HUES6 (cell line): ENCODE results near the gene TBC1D23.
"Not testable (repeated sequence)": the region's sequence is repeated elsewhere in the genome, so short reads cannot be mapped to it uniquely, and the experiment has no call there.

Source experiments
- H3K27ac ChIP-seq: 2 replicates; pipeline ENCODE4 v1.7.0; 2013; ENCODE audit warnings: low read depth, mild to moderate bottlenecking, low read length, inconsistent platforms
- H3K27me3 ChIP-seq: 2 replicates; pipeline ENCODE4 v1.6.1; 2013; ENCODE audit warnings: low read length; ENCODE audit not compliant: control insufficient read depth, insufficient read depth
- H3K36me3 ChIP-seq: 2 replicates; pipeline ENCODE4 v1.6.1; 2013; ENCODE audit warnings: low read length; ENCODE audit not compliant: control insufficient read depth, insufficient read depth
- H3K4me1 ChIP-seq: 2 replicates; pipeline ENCODE4 v1.6.1; 2013; ENCODE audit warnings: low read length; ENCODE audit not compliant: control insufficient read depth, insufficient read depth
- H3K4me3 ChIP-seq: 2 replicates; pipeline ENCODE4 v1.5.1; 2013; ENCODE audit warnings: low read depth, low read length
- H3K9ac ChIP-seq: one replicate; pipeline ENCODE4 v1.6.1; 2013; ENCODE audit warnings: mild to moderate bottlenecking, low read length
- H3K9me3 ChIP-seq: 2 replicates; pipeline ENCODE4 v1.6.1; 2013; ENCODE audit warnings: low read depth, low read length; ENCODE audit not compliant: control insufficient read depth, insufficient read depth

Gene TBC1D23

GRCh38 chr3:100297784-100298183 lies 37.0 kb downstream of the TBC1D23 start:
- H3K9ac ChIP-seq: no peak overlapping the region

GRCh38 chr3:100299016-100299415 lies 38.2 kb downstream of the TBC1D23 start:
- H3K4me1 ChIP-seq: no peaks in the 10 kb centered on the region
- H3K36me3 ChIP-seq: peaks cover 86% of the 10 kb centered on the region
- H3K27me3 ChIP-seq: no peaks in the 10 kb centered on the region
- no peak overlapping the region for H3K27ac ChIP-seq
- H3K4me3 ChIP-seq: no peak overlapping the region
- no peak overlapping the region for H3K9ac ChIP-seq
- H3K9me3 ChIP-seq: no peaks in the 10 kb centered on the region

More at GRCh38 chr3:100297784-100298183, 37.0 kb downstream of the TBC1D23 start:
- Histone ChIP-seq H3K9me3 (no peaks in the 10 kb centered on the region), H3K27me3 (no peaks in the 10 kb centered on the region), H3K4me3 (no peak overlapping the region), H3K27ac (no peak overlapping the region), H3K36me3 (peaks cover 81% of the 10 kb centered on the region), H3K4me1 (no peaks in the 10 kb centered on the region)

- Histone ChIP-seq H3K36me3 (peaks cover 84% of the 10 kb centered on the region), H3K9me3 (no peaks in the 10 kb centered on the region), H3K4me1 (no peaks in the 10 kb centered on the region), H3K27ac (no peak overlapping the region), H3K9ac (no peak overlapping the region), H3K4me3 (no peak overlapping the region), H3K27me3 (no peaks in the 10 kb centered on the region)
Observed at GRCh38 chr3:100306695-100307094, 45.9 kb downstream of the TBC1D23 start.

DNA sequence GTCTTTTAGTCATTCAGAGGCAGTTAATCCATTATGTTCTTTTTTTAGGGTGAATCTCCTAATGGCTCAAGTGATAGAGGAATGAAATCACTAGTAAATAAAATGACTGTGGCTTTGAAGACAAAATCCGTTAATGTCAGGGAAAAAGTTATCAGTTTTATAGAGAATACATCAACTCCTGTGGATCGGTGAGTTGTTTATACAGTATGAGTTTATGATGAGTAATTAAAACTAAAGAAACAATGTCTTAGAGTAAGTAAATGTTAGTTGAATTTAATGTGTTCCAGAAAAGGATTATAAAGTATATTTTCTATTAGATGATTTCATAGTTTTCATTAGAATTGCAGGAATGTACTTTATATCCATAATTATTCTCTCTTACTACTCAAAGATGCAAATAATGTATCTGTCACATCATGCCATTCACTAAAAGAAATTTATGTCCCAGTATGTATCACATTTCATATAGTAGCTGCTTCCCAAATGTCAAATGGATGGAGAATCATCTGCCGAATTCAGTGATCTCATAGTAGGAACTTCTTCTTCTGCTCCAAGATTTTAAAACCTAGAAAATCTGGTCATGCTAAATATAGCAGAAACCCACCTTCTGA lies 49.7 kb downstream of the TBC1D23 start:
- Histone ChIP-seq H3K27me3 (no peaks in the 10 kb centered on the region), H3K9ac (no peak overlapping the region), H3K27ac (no peak overlapping the region), H3K9me3 (no peaks in the 10 kb centered on the region), H3K4me3 (no peak overlapping the region), H3K36me3 (peaks cover 57% of the 10 kb centered on the region), H3K4me1 (no peaks in the 10 kb centered on the region)

- no peaks in the 10 kb centered on the region for H3K9me3 ChIP-seq
- H3K27ac ChIP-seq: no peak overlapping the region
- H3K4me3 ChIP-seq: no peak overlapping the region
- H3K36me3 ChIP-seq: peaks cover 57% of the 10 kb centered on the region
- no peak overlapping the region for H3K9ac ChIP-seq
- no peaks in the 10 kb centered on the region for H3K4me1 ChIP-seq
- no peaks in the 10 kb centered on the region for H3K27me3 ChIP-seq
Observed at GRCh38 chr3:100311011-100311410, 50.2 kb downstream of the TBC1D23 start.

DNA sequence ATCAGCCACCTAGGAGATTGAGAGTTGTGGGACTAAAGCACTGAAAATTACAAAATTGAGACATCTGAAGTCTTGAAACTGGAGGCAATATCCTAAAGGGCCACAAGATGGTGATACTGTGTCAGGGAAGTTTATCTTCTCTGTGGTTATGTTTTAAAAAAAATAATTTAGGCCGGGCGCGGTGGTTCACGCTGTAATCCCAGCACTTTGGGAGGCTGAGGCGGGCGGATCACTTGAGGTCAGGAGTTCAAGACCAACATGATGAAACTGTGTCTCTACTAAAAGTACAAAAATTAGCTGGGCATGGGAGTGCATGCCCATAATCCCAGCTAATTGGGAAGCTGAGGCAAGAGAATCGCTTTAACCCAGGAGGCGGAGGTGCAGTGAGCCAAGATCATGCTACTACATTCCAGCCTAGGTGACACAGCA lies 55.9 kb downstream of the TBC1D23 start:
- Histone ChIP-seq H3K9ac (no peak overlapping the region), H3K4me1 (no peaks in the 10 kb centered on the region), H3K27me3 (no peaks in the 10 kb centered on the region), H3K27ac (no peak overlapping the region), H3K9me3 (no peaks in the 10 kb centered on the region), H3K4me3 (no peak overlapping the region), H3K36me3 (peaks cover 51% of the 10 kb centered on the region)

DNA sequence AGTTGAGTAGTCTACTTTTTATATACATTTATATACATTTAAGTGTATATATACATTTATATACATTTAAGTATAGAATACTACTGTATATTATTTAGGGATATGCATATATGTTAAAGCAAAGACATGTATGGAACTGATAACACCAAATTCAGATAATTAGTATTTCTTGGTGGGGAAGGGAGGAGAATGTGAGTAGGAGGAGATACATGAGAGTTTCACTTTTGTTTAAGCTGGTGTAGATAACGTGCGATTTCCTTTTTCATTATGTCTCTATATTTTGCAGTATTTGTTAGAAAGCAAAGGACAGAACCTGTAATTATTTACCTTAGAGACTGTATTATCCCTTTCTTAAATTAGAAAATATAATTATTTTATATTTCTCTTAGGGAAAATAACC lies 57.1 kb downstream of the TBC1D23 start:
- H3K9me3 ChIP-seq: no peaks in the 10 kb centered on the region
- no peaks in the 10 kb centered on the region for H3K27me3 ChIP-seq
- no peaks in the 10 kb centered on the region for H3K4me1 ChIP-seq
- H3K36me3 ChIP-seq: peaks cover 51% of the 10 kb centered on the region
- no peak overlapping the region for H3K9ac ChIP-seq
- no peak overlapping the region for H3K4me3 ChIP-seq
- no peak overlapping the region for H3K27ac ChIP-seq

DNA sequence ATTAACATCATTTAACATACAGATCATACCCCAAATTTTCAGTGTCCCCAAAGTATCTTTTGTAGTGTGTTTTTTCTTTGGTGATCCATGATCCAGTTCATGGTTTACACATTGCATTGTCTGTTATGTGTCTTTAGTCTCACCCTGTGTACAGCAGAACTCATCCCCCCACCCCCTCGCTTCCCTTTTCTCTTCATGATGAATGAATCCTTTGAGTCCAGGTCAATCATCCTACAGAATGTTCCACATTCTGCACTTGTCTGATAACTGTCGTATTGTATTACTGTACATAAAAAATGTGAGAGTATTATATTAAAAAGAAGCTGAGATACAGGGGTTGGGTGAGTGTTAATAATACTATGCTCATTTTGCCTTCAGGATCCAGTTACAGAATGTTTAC lies 59.2 kb downstream of the TBC1D23 start:
- peaks cover 64% of the 10 kb centered on the region for H3K36me3 ChIP-seq
- no peaks in the 10 kb centered on the region for H3K9me3 ChIP-seq
- no peak overlapping the region for H3K27ac ChIP-seq
- H3K9ac ChIP-seq: no peak overlapping the region
- H3K27me3 ChIP-seq: no peaks in the 10 kb centered on the region
- H3K4me3 ChIP-seq: no peak overlapping the region
- no peaks in the 10 kb centered on the region for H3K4me1 ChIP-seq

DNA sequence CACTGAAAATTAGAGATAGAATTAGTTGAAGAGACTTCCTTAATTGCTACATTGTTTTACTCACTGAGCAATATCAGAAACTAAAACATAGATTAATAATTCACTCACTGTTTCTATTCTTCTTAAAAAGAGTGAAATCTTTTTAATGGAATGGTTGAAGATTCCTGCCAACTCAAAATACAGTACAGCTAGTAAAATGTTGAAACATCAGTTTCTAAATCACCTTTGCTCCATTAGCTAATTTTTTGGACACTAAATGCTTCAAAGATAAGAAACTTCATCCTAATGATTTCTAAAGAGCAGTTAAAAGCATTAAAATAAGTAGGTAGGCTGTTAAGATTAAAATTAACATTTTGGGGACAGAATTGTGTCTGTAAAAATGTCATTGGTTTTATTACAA lies 63.3 kb downstream of the TBC1D23 start:
- no peak overlapping the region for H3K4me3 ChIP-seq
- no peak overlapping the region for H3K9ac ChIP-seq
- no peak overlapping the region for H3K27ac ChIP-seq
- peaks cover 47% of the 10 kb centered on the region for H3K36me3 ChIP-seq
- no peaks in the 10 kb centered on the region for H3K4me1 ChIP-seq
- H3K9me3 ChIP-seq: no peaks in the 10 kb centered on the region
- no peaks in the 10 kb centered on the region for H3K27me3 ChIP-seq

DNA sequence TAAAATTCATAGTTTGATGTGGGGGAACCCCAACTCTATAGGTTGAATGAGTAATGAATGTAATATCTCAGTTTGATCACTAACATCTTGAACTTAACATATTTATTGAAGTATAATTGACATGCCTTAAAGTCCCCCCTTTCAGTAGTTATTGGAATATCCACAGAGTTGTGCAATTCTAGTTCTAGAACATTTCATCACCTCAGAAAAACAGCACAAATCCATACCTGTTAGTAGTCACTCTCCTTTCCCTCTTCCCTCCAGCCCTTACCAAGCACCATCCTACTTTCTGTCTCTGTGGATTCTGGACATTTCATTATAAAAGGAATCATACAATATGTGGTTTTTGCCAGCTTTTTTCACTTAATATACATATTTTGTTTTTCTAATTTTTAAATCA lies 65.0 kb downstream of the TBC1D23 start:
- no peaks in the 10 kb centered on the region for H3K27me3 ChIP-seq
- no peak overlapping the region for H3K27ac ChIP-seq
- no peak overlapping the region for H3K4me3 ChIP-seq
- no peak overlapping the region for H3K9ac ChIP-seq
- peaks cover 35% of the 10 kb centered on the region for H3K36me3 ChIP-seq
- no peaks in the 10 kb centered on the region for H3K9me3 ChIP-seq
- no peaks in the 10 kb centered on the region for H3K4me1 ChIP-seq

DNA sequence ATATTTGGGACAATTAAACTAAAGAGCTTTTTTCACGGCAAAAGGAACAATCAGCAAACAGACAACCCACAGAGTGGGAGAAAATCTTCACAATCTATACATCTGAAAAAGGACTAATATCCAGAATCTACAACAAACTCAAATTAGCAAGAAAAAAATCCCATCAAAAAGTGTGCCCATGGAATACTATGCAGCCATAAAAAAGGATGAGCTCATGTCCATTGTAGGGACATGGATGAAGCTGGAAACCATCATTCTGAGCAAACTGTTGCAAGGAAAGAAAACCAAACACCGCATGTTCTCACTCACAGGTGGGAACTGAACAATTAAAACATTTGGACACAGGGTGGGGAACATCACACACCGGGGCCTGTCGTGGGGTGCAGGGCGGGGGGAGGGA lies 66.6 kb downstream of the TBC1D23 start:
- H3K4me1 ChIP-seq, H3K27me3 ChIP-seq, H3K4me3 ChIP-seq, H3K27ac ChIP-seq, H3K9ac ChIP-seq, H3K9me3 ChIP-seq: not testable (repeated sequence)
- H3K36me3 ChIP-seq: peaks cover 26% of the 10 kb centered on the region
